HG02870 (cell line): ENCODE data around the gene PRDM16.

Source experiments
- ATAC-seq: cut with Tn5 transposase; IDR thresholded peaks from one replicate; pipeline ENCODE4 v1.9.1; 2021; ENCODE audit warnings: mild to moderate bottlenecking, moderate library complexity; ENCODE audit not compliant: unreplicated experiment

PRDM16 gene

GRCh38 chr1:3101124-3101939, 32.3 kb downstream of the PRDM16 start:
- ATAC-seq: no peak

- no peak for ATAC-seq
These were observed 33.6 kb downstream of the PRDM16 start for GRCh38 chr1:3102641-3103040.

DNA sequence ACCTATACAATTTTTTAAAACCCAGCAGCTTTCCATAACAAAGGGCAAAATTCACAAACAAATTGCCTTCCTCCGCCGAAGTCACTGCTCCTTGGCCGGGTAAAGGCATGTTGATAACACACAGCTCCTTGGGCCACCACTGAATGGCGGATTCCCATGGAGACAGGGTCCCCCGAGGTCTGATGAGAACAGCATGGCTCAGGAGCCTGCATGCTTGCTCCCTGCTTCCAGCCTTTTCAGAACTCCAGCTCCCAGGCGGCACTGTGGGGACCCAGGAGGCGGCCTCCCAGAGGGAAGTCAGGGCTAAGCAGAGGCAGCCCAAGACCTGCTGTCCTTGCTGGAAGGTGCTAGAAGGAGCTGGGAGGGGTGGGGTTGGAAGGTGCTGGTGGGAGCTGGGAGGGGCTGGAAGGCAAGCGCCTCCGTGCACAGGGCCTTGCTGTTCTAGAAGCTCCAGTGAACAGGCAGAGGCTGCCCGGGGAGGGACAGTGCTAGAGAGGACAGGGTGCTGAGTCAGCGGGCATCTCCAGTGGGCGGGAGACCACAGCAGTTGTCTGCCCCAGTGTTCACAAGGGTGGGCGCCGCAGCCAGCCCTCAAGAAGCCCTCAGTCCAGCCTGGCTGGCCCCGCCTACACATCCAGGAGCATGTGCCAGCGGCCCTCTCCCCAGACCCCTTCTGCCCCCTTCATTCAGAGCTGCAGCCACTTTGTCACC, 35.1 kb downstream of the PRDM16 start:
- no peak for ATAC-seq

DNA sequence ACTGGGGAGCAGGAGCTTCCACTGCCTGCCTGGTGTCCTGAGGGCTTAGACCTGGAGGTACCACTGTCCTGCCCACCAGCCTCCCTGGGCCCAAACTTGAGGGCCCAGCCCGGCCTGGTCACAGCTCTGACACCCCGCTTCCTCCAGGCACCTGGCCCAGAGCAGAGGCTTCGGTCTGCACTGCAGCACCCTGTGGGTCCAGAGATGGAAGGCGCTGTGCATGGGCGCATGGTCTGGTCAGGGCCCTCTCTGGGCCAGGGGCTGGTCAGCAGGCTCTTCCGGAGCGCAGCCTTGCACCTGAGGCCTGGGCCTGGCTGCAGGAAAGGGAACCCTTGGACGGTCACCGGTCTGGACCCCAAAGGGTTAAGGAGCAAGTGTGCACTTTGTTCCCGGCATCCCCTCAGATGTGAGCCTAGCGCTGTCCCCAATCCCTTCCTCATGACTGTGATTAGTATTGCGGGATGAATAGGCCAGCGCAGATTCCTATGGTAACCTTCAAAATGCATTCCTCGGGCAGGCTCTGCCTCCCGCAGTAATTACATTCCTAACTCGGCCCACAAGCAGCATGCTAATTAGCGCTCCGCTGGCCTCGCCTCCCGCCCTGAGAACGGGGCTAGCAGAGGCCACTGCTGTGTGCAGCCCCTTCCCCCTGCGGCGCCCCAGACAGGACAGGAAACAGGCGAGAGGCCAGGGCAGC, 36.3 kb downstream of the PRDM16 start:
- ATAC-seq: no peak

DNA sequence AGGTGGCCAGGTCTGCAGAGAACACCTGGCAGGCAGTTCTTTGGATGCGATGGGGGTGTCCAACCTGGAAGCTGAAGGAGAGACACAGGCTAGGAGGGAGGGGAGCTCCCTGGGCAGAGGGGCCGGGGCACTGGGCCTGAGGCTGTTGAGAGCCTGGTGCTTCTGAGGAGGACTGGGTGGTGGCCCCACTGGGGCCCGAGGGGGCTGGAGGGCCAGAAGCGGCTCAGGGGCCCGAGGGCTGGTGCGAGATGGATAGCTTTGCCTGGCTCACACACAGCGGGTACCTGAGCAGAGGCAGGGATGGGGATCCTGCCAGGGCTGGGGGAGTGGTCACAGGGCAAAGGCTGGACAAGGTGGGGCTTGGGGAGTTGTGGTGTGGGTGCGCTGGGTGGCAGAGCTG, 37.2 kb downstream of the PRDM16 start:
- no peak for ATAC-seq

DNA sequence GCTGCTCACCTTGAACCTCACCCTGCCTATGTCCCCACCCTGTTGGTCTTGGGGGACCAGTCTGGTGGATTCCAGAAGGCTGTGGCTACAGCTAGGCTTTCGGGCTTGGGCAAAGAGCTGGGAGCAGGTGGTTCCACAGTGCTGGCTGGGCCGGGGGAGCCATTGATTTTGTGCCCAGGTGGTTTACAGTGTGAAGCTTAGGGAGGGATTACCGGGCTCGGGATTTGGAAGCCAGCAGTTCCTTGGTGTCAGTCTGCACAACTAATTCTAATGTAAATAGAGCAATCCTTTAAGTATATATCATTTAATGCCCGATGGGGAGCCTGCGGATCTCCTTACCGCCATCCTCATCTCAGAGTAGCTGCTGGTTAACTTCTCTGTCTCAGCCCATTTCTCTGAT, 38.2 kb downstream of the PRDM16 start:
- no peak for ATAC-seq

- ATAC-seq: no peak
These were observed 40.4 kb downstream of the PRDM16 start for GRCh38 chr1:3109355-3109754.

- no peak for ATAC-seq
These were observed 42.5 kb downstream of the PRDM16 start for GRCh38 chr1:3111348-3112021.

DNA sequence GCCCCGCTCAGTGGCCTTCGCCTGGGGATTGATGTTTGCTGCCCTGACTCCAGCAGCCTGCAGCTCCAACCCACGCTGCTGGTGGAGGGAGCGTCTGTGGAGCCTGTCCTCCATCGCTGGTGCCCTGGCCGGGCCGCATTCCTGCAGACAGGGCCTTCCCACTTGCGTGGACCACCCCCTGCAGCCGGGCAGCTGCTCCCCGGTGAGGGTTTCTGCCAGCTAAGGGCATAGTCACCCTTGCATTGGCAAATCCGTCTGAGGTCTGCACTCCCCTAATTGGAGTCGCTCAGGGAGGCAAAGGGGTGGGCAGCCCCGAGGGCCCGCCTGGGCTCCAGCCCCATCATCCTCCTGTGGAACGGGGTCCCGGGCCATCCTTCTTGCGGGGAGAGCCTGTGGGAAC, 43.5 kb downstream of the PRDM16 start:
- ATAC-seq: no peak

DNA sequence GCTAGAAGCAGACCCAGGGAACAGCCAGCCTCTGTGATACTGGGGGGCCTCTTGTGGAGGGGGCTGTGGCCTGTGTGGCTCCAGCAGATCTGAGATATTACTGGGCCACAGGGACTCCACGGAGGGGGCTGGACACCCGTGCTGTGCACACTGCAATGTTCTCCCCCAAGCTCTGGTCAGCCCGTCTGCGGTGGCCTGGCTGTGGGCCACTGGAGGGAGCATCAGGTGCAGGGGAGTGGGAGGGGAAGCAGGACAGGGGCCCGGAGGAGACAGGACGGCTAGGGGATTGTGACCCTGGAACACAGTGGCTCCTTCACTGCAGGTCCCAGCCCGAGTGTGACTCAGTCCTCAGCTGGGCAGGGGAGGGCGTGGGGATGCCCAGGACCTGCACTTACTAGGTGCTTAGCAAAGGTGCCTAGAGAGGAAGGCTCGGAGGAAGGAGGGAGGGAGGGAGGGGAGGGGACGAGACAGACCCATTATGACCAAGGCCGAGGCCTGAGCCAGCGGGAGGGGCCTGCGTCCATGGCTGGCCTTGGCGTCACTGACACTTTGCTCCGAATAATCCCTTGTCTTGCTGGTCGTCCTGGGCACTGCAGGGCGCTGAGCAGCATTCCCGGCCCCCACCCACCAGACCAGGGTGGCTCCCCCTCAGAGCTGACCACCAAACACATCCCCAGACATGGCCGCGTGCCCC, 44.2 kb downstream of the PRDM16 start:
- ATAC-seq: no peak

GRCh38 chr1:3113741-3114056, 44.7 kb downstream of the PRDM16 start:
- no peak for ATAC-seq

GRCh38 chr1:3114131-3114744, 45.2 kb downstream of the PRDM16 start:
- no peak for ATAC-seq

GRCh38 chr1:3114846-3115245, 45.8 kb downstream of the PRDM16 start:
- no peak for ATAC-seq

GRCh38 chr1:3115275-3116149, 46.5 kb downstream of the PRDM16 start:
- ATAC-seq: no peak

- ATAC-seq: no peak
These were observed 47.1 kb downstream of the PRDM16 start for GRCh38 chr1:3116150-3116510.

- no peak for ATAC-seq
These were observed 47.6 kb downstream of the PRDM16 start for GRCh38 chr1:3116560-3116959.

DNA sequence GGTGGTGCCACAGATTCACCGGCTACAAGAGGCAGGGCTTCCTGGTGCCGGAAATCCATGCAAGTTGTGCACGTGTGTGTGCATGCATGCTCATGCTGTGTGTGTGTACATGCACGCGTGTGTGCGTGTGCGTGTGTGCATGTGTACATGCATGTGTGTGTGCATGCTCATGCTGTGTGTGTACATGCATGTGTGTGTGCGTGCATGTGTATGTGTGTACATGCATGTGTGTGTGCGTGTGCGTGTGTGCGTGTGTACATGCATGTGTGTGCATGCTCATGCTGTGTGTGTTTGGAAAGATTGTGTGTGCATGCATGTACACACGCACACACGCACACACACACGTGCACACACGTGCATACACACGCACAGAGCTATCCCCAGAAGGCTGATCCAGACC, 48.9 kb downstream of the PRDM16 start:
- no peak for ATAC-seq

DNA sequence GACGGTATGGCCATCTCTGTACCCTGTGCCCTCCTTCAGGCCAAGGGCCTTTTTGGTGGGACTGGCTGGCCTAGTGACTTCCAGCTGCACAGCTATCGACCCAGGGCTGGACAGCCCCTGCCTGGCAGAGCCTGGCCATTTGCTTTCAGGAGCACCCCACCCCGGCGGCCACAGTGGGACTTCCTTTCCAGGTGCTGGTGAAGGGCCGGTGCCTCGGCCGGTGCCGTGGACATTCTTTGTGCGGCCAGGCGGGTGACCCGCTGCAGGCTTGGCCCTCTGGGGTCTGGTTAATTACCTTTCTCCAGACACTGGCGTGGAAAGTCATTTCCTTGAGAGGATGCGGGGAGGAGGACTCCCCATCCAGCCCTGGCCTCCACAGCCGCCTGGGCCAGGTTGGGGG, 50.1 kb downstream of the PRDM16 start:
- no peak for ATAC-seq

DNA sequence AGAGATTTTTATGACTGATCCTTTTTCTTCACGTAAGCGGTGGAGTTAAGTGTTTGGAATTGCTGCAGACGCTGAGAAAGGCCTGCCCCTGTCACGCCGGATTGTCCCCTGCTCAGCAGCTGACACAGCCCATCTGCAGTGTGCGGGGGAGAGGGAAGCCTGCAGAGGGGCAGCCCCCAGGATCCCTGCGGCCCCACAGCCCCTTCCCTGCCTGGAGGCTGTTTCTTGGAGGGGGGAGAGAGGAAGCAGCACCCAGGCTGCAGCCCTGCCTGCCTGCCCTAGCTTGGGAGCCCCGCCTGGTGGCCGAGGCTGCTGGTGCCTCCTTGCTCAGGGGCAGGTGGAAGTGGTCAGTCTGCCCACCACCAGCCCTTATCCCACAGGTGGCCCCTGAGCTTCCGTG, 50.7 kb downstream of the PRDM16 start:
- ATAC-seq: no peak

- no peak for ATAC-seq
These were observed 51.1 kb downstream of the PRDM16 start for GRCh38 chr1:3120140-3120539.
